DLD1 (cell line): ENCODE measurements around the gene ZNF726.
"Not testable (repeated sequence)": the region's sequence is repeated elsewhere in the genome, so short reads cannot be mapped to it uniquely, and the experiment has no call there.

Source experiments
- in situ Hi-C: cut with HindIII; loops from 2 replicates; pipeline ENCODE4 v1.10.0; 2017; ENCODE audit warnings: low sequenced_read_pairs

The ZNF726 gene

GRCh38 chr19:23937031-23937430 lies 22.3 kb downstream of the ZNF726 start:
- in situ Hi-C loops: not testable (repeated sequence)

- in situ Hi-C loops: no loop called here
These were observed 28.7 kb downstream of the ZNF726 start for GRCh38 chr19:23943411-23943810.

- in situ Hi-C loops: no loop called here
These were observed 31.9 kb downstream of the ZNF726 start for GRCh38 chr19:23946569-23946968.

GRCh38 chr19:23949611-23950010 lies 34.9 kb downstream of the ZNF726 start:
- in situ Hi-C loops: no loop called here

- in situ Hi-C loops: no loop called here
These were observed 41.4 kb downstream of the ZNF726 start for GRCh38 chr19:23956051-23956450.

GRCh38 chr19:23957660-23958281 lies 43.1 kb downstream of the ZNF726 start:
- in situ Hi-C loops: no loop called here

GRCh38 chr19:23963396-23963795 lies 48.7 kb downstream of the ZNF726 start:
- in situ Hi-C loops: not testable (repeated sequence)

GRCh38 chr19:23963881-23964280 lies 49.2 kb downstream of the ZNF726 start:
- in situ Hi-C loops: not testable (repeated sequence)

- in situ Hi-C loops: not testable (repeated sequence)
These were observed 49.6 kb downstream of the ZNF726 start for GRCh38 chr19:23964334-23964733.

- in situ Hi-C loops: no loop called here
These were observed 54.9 kb downstream of the ZNF726 start for GRCh38 chr19:23969630-23970029.

- in situ Hi-C loops: no loop called here
These were observed 56.9 kb downstream of the ZNF726 start for GRCh38 chr19:23971598-23971997.

GRCh38 chr19:23972161-23972560 lies 57.5 kb downstream of the ZNF726 start:
- in situ Hi-C loops: no loop called here

GRCh38 chr19:23974941-23975340 lies 60.3 kb downstream of the ZNF726 start:
- in situ Hi-C loops: no loop called here

- in situ Hi-C loops: not testable (repeated sequence)
These were observed 61.9 kb downstream of the ZNF726 start for GRCh38 chr19:23976631-23977030.

- in situ Hi-C loops: not testable (repeated sequence)
These were observed 62.6 kb downstream of the ZNF726 start for GRCh38 chr19:23977256-23977655.

GRCh38 chr19:23978068-23978467 lies 63.4 kb downstream of the ZNF726 start:
- in situ Hi-C loops: no loop called here

GRCh38 chr19:23980805-23981204 lies 66.1 kb downstream of the ZNF726 start:
- in situ Hi-C loops: no loop called here

GRCh38 chr19:23981863-23982262 lies 67.2 kb downstream of the ZNF726 start:
- in situ Hi-C loops: no loop called here

- in situ Hi-C loops: no loop called here
These were observed 68.7 kb downstream of the ZNF726 start for GRCh38 chr19:23983406-23983805.
